HS-27A (cell line): Measurements from ENCODE around the gene CHRNE.
"Not testable (repeated sequence)": the region's sequence is repeated elsewhere in the genome, so short reads cannot be mapped to it uniquely, and the experiment has no call there.

ENCODE experiments used
- DNase-seq: peaks from one replicate; pipeline ENCODE4 v3.0.0-alpha.2; 2012; ENCODE audit warnings: low read depth, missing footprints

Gene CHRNE

GRCh38 chr17:4939796-4940554, 37.1 kb upstream of the CHRNE start, which contains the start of the genes RNF167 and SLC25A11:
RNF167 (plus strand) TSS chr17:4940268; CDS start chr17:4940910, 642 bp downstream.
SLC25A11 (minus strand) TSS chr17:4940046; CDS start chr17:4939910, 136 bp downstream.
- peak; percentile 94 for DNase-seq

DNA sequence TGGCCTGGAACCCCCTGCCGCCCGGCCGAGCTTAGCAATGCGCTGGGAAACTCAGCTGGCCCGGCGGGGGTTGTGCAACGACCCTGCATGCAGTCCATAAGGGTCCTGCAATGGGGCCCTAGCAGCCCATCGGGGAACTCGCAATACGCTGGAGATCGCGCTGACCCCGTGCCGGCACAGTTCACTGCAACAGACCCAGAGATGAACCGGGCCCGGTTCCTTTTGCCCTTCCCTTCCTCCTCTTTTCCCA, 36.6 kb upstream of the CHRNE start:
- no peak for DNase-seq

- no peak for DNase-seq
Measured at GRCh38 chr17:4938688-4939545, 36.0 kb upstream of the CHRNE start.

GRCh38 chr17:4938069-4938491, 35.2 kb upstream of the CHRNE start:
- DNase-seq, result no peak

DNA sequence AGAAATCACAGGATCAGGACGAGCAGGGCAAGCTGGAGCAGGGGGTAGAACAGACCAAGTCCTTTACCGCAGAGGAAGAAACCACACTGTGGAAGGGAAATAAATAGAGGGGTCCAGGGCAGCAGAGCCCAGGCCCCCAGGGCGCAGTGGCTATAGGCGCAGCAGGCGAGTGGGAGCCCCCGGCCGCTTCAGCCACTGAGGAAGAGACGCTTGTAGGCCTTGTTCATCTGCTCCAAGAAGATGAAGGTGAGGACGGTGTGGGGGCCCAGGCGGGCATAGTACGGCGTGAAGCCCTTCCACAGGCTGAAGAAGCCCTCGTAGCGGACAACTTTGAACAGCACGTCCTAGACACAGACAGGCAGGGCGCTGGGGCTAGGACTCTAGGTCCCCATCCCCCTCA, 34.7 kb upstream of the CHRNE start:
- DNase-seq, result no peak

- DNase-seq, result no peak
Measured at GRCh38 chr17:4936436-4936835, 33.5 kb upstream of the CHRNE start.

- no peak for DNase-seq
Measured at GRCh38 chr17:4935650-4936049, 32.8 kb upstream of the CHRNE start.

DNA sequence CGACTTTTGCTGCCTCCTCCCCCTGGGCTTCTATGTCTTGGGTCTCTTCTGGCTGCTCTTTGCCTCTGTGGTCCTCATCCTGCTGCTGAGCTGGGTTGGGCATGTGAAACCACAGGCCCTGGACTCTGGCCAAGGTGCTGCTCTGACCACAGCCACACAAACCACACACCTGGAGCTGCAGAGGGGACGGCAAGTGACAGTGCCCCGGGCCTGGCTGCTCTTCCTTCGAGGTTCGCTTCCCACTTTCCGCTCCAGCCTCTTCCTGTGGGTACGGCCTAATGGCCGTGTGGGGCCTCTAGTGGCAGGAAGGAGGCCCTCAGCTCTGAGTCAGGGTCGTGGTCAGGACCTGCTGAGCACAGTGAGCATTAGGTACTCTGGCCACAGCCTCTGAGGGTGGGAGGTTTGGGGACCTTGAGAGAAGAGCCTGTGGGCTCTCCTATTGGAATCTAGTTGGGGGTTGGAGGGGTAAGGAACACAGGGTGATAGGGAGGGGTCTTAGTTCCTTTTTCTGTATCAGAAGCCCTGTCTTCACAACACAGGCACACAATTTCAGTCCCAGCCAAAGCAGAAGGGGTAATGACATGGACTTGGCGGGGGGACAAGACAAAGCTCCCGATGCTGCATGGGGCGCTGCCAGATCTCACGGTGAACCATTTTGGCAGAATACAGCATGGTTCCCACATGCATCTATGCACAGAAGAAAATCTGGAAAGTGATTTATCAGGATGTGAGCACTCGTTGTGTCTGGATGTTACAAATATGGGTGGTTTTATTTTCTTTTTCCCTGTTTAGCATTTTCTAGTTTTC, 31.5 kb upstream of the CHRNE start:
- DNase-seq, result no peak

DNA sequence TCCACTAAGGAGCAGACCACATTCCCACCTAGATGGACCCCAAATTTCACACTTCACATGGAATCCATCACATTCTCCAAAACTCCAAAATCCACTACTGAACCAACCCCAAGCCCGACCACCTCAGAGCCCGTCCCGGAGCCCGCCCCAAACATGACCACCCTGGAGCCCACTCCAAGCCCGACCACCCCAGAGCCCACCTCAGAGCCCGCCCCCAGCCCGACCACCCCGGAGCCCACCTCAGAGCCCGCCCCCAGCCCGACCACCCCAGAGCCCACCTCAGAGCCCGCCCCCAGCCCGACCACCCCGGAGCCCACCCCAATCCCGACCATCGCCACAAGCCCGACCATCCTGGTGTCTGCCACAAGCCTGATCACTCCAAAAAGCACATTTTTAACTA, 30.7 kb upstream of the CHRNE start:
- no peak for DNase-seq

DNA sequence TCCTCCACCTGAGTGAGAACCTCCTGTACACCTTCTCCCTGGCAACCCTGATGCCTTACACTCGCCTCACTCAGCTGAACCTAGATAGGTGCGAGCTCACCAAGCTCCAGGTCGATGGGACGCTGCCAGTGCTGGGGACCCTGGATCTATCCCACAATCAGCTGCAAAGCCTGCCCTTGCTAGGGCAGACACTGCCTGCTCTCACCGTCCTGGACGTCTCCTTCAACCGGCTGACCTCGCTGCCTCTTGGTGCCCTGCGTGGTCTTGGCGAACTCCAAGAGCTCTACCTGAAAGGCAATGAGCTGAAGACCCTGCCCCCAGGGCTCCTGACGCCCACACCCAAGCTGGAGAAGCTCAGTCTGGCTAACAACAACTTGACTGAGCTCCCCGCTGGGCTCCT, 29.9 kb upstream of the CHRNE start:
- DNase-seq, result no peak

DNA sequence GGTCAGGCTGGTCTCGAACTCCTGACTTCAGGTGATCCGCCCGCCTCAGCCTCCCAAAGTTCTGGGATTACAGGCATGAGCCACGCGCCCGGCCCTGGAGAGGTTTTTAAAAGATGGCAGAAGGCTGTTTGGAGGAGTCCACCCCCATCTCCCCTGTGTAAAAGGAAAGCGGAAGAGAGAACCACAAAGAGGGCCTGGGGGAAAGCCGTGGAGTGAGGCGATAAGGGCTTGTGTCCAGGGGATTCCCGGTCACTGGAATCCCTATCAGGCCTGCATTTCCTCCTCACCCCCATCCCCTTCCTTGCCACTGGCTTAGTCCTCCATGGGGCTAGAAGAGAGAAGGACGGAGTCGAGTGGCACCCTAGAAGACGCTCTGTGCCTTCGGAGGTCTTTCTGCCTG, 29.1 kb upstream of the CHRNE start, which contains the start of gene GP1BA:
TSS of gene GP1BA (plus strand) at position 315 of the 400 bp plus-strand sequence. CDS start 328 bp downstream, outside the sequence.
- no peak for DNase-seq

DNA sequence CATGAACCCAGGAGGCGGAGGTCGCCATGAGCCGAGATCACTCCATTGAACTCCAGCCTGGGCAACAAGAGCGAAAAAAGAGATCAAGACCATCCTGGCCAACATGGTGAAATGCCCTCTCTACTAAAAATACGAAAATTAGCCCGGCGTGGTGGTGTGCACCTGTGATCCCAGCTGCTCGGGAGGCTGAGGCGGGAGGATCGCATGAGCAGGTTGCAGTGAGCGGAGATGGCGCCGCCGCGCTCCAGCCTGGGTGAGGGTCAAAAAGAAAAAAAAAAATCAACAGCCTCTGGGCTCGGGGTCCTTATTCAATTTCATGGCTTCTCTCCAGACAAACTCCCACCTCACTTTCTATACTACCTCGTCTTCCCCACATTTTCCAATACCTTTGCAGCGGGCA, 26.0 kb upstream of the CHRNE start:
- no peak for DNase-seq

- DNase-seq, result not testable (repeated sequence)
Measured at GRCh38 chr17:4926577-4927335, 23.9 kb upstream of the CHRNE start.

GRCh38 chr17:4921320-4921719, 18.4 kb upstream of the CHRNE start:
- no peak for DNase-seq

GRCh38 chr17:4920351-4921048, 17.6 kb upstream of the CHRNE start:
- DNase-seq, result no peak

- DNase-seq, result no peak
Measured at GRCh38 chr17:4919511-4920047, 16.7 kb upstream of the CHRNE start.

GRCh38 chr17:4914551-4914950, 11.7 kb upstream of the CHRNE start:
- DNase-seq, result not testable (repeated sequence)

DNA sequence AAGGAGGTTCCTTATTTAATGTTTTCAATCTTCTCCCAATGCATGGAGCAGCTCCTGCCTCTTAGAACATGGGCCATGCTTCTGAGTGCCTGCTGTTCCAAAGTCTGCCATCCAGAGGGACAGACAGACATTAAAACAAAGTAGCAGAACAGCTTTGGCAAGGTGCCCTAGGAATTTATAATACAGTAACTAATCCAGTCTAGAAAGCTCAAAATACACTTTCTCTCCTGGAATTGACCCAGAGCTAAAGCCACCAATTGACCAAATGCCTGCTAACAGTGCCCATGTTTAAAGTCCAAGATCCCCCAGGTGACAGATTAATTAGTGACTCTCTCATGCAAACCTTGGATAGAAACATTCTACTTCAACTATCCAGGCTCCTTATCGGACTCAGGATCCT, 11.1 kb upstream of the CHRNE start:
- DNase-seq, result no peak

GRCh38 chr17:4908711-4909496, 6.0 kb upstream of the CHRNE start:
- peak; percentile 45 for DNase-seq

DNA sequence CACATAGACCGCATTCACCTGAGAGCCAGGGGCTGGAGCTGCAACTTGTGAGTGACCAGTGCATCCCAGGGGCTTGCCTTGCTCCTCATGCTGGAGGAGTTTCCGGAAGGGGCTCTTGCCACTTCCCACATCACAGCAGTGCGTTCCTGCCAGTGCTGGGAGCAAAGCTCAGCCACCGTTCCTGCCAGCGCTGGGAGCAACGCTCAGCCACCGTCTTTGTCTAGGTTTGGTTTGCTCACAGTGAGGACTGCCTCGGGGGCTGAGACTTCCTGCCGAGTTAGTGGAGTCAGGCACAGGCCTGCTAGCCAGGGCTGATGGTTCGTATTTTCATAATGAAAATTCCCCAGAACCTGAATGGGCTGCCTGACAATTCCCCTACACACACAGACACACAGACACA, 5.4 kb upstream of the CHRNE start:
- DNase-seq, result no peak
